Measurements from ENCODE around the gene IFRD1.

DNA sequence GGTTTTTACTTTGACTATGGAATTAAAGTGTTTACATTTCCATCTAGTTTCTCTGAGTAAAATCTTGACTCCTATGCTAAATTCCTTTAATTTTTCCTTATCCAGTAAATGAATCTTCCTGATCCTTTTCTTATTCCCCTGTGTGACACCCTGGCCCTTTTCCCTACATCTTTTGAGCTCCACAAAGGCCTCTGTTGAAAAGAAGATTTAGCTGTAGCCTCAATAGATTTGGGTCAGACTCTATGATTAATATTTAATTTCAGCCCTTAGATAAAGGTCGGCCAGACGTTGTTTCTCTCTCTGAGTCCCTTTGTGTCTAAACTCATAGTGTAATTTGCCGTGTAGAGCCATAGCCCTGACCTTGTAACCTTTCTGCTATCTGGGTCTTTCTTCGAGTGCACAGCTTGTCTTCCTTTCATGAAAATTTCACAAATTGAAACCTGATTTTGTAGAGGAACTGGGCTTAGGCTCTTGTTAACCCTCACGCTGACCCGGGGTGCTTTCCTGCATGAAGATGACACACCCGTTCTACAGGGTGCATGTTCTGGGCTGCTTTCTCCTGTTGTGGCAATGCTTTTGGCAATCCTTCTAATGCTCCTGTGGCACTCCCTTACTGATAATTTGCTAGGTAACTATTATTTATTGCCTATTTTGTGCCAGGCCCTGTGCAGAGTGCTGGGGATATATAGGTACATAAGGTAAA is 51.7 kb downstream of the IFRD1 start:
- TF ChIP-seq, protein P1, sequence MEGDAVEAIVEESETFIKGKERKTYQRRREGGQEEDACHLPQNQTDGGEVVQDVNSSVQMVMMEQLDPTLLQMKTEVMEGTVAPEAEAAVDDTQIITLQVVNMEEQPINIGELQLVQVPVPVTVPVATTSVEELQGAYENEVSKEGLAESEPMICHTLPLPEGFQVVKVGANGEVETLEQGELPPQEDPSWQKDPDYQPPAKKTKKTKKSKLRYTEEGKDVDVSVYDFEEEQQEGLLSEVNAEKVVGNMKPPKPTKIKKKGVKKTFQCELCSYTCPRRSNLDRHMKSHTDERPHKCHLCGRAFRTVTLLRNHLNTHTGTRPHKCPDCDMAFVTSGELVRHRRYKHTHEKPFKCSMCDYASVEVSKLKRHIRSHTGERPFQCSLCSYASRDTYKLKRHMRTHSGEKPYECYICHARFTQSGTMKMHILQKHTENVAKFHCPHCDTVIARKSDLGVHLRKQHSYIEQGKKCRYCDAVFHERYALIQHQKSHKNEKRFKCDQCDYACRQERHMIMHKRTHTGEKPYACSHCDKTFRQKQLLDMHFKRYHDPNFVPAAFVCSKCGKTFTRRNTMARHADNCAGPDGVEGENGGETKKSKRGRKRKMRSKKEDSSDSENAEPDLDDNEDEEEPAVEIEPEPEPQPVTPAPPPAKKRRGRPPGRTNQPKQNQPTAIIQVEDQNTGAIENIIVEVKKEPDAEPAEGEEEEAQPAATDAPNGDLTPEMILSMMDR (IDR thresholded peaks at IDR 0.05), result no peak
- TF ChIP-seq EP300 (IDR thresholded peaks at IDR 0.05), result no peak
- no peak for TF ChIP-seq POLR2A (IDR thresholded peaks at IDR 0.05)

Data from stomach (tissue), 4 donors.